Activated CD8-positive, alpha-beta memory T cell treated with anti-CD3 and anti-CD28 coated beads for 4 hours (primary cell): ENCODE data around the gene PTPRCAP.
"Not testable (repeated sequence)": the region's sequence is repeated elsewhere in the genome, so short reads cannot be mapped to it uniquely, and the experiment has no call there.

Experiments used
- DNase-seq, 2 donors: peaks; one replicate each; pipeline ENCODE4 v3.0.0-alpha.2; 2020; ENCODE audit warnings: low read depth in 2 of 2

PTPRCAP gene

GRCh38 chr11:67440229-67441097 lies 3.0 kb upstream of the PTPRCAP start:
- no peak for DNase-seq

- no peak for DNase-seq
Observed at GRCh38 chr11:67439321-67440228, 2.1 kb upstream of the PTPRCAP start.

GRCh38 chr11:67438158-67438902 lies 848 bp upstream of the PTPRCAP start:
- DNase-seq = no peak

GRCh38 chr11:67437809-67438157 lies 301 bp upstream of the PTPRCAP start:
- DNase-seq = no peak

DNA sequence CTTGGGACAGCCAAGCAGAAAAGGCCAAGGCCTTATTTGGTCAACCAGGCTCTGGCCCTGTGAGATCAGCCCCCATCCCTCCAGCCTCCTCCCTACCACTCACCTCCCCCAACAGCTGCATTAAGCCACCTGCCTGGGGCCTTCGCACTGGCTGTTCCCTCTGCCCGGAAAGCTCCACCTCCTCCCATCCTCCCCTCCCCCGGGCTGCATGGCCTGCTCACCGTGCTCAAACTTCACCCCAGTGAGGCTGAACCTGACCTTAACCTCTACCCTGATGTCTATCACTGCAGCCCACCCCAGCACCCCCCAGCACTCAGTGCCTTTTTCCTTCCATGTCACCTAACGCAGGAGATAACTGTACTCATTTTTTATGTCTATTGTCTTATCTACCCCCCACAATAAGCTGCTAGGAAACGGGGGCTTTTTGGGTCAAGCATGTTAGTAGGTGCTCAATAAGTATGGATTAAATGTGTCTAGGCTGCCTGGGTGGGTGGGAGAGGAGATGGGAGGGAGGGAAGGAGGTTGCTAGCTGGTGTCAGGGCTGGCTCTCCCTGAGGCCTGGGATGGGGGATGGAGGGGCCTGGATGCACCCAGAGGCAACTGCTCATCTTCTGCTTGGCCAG lies 912 bp downstream of the PTPRCAP start:
- DNase-seq = no peak

- DNase-seq = no peak
Observed at GRCh38 chr11:67435727-67436458, 1.6 kb downstream of the PTPRCAP start.

- DNase-seq = no peak
Observed at GRCh38 chr11:67435031-67435726, 2.3 kb downstream of the PTPRCAP start.

- DNase-seq = no peak
Observed at GRCh38 chr11:67434395-67434881, 3.0 kb downstream of the PTPRCAP start.

DNA sequence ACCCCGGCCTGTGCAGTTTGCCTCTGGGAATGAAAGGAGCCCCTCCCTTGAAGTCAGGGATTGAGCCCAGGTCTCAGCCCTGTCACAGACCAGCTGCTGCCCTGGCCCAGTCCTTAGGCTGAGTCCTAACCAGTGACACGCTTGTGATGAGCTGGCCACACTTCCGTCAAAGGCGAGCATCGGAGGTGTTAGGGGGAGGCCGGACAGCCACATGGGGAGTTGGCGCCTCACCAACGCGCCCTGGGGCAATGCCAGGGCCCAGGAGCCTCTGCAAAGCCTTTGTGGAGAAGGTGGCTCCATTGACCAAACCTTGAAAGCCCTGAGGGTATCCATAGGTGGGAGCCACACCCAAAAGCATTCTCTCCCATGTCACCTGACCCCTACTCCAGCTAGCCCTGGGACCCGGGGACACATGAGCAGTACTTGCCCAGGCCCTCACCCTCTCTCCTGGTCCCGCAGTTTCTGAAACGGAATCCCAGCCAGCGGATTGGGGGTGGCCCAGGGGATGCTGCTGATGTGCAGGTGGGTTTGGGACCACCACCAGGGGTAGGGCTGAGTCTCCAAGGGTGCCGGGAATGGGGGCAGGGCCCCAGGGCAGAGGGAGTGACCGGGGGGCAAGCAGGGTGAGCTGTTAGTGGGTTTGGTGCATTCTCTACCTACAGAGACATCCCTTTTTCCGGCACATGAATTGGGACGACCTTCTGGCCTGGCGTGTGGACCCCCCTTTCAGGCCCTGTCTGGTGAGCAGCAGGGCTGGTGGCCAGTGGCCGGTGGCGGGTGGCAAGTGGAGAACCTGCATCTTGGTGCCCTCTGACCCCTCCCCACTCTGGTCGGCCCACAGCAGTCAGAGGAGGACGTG lies 3.7 kb downstream of the PTPRCAP start:
- no peak for DNase-seq

DNA sequence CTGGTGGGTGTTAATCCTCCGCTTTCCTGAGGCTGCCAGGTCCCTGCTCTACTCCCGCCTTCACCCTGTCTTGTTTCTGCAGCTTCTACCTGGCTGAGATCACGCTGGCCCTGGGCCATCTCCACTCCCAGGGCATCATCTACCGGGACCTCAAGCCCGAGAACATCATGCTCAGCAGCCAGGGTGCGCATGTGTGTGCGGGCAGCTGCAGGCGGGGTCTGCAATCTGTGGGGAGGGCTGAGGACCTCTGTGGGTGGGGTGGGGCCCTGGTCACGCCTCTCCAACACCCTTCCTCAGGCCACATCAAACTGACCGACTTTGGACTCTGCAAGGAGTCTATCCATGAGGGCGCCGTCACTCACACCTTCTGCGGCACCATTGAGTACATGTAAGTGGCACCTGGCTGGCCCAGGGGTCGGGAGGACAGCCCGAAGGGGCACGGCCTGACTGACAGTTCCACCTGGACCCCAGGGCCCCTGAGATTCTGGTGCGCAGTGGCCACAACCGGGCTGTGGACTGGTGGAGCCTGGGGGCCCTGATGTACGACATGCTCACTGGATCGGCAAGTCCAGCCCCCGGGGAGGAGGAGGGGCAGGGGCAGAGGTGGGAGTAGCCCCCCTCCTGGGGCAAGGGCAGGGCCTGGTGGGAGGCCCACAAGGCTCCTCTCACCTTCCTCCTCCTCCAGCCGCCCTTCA lies 4.7 kb downstream of the PTPRCAP start:
- DNase-seq = no peak

- no peak for DNase-seq
Observed at GRCh38 chr11:67431346-67432249, 5.9 kb downstream of the PTPRCAP start.

GRCh38 chr11:67429722-67430121 lies 7.8 kb downstream of the PTPRCAP start:
- no peak for DNase-seq

DNA sequence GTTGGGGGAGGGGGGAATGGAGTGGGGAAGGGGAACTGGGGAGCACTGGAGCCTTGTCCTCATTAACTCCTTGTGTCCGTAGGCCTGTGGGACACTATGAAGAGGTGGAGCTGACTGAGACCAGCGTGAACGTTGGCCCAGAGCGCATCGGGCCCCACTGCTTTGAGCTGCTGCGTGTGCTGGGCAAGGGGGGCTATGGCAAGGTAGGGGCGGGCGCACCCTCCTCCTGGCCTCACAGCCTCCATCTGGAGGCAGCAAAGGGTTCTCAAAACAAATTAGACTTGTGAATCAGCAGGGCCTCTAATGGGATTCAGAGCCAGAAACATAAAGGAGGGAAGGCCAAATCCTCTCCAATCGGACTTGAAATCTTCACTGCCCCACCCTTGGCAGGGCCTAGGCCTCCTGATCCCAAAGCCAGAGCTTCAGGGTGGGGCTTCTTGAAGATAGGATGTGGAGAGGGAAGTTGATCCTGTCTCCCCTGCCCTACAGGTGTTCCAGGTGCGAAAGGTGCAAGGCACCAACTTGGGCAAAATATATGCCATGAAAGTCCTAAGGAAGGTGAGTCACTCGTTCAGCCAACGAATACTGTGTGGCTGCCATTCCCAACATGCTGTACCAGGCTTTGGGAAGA lies 8.3 kb downstream of the PTPRCAP start:
- DNase-seq = no peak

DNA sequence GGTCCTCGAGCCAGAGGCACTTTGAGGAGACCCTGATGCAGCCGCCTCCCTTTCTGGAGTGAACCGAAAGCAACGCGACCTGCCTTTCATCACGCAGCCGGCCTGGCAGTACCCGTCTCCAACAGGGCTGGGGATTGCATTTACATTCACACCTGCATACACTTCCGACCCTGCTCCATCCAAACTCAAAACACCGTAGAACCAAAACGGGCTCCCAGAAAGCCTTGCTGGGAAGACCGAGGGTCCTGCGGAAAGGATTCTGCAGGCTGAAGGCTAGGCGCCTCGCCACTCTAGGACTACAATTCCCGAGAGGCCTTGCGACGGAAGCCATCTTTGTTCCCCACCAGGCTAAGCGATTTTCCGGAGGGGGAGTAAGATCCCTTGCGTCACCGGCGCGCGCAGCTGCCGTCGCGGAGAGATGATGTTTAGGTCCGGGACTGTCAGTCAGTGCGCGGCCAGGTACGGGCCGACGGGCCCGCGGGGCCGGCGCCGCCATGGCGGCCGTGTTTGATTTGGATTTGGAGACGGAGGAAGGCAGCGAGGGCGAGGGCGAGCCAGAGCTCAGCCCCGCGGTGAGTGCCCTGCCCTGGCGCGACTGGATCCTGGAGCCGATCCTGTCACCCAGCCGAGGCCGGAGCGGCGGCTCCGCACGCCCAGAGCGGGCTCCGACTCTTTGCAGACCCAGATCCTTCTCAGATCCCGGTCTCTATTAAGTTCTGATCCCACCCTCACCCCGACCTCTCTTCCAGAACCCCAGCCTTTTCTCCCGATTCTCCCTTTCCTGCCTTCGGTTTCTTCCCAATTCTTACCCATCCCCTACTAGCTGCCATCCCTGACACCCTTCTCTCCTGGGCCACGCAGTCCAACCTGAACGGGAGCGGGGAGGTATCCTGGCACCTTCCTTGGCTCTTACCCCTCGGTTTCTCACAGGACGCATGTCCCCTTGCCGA lies 9.2 kb downstream of the PTPRCAP start, which contains the start of gene RPS6KB2:
RPS6KB2 (plus strand) TSS at position 443 of the 950 bp plus-strand sequence; CDS start at position 495, 52 bp downstream.
- DNase-seq = peak; percentile 97 to 100

DNA sequence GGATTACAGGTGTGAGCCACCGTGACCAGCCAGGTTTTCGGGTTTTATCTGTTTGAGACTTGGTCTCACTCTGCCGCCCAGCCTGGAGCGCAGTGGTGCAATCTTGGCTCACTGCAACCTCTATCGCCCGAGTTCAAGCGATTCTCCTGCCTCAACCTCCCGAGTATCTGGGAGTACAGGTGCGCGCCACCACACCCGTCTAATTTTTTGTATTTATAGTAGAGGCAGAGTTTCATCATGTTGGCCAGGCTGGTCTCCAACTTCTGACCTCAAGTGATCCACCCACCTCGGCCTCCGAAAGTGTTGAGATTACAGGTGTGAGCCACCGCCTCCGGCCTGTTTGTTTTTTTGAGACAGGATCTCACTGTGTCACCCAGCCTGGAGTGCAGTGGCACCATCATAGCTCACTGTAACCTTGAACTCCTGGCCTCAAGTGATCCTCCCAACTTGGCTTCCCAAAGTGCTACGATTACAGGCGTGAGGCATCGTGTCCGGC lies 10.1 kb downstream of the PTPRCAP start:
- not testable (repeated sequence) for DNase-seq
